C4-2B (cell line): Measurements from ENCODE around the gene RARG.

ENCODE experiments used
- ZFX ChIP-seq: fragments of 450-650 bp; IDR thresholded peaks from 2 replicates; pipeline ENCODE4 v1.6.1; 2017
- TF ChIP-seq, protein P1 (sequence below): fragments of 450-650 bp; conservative IDR thresholded peaks from 2 replicates; pipeline ENCODE4 v1.5.1; 2017; ENCODE audit warnings: mild to moderate bottlenecking

DNA sequence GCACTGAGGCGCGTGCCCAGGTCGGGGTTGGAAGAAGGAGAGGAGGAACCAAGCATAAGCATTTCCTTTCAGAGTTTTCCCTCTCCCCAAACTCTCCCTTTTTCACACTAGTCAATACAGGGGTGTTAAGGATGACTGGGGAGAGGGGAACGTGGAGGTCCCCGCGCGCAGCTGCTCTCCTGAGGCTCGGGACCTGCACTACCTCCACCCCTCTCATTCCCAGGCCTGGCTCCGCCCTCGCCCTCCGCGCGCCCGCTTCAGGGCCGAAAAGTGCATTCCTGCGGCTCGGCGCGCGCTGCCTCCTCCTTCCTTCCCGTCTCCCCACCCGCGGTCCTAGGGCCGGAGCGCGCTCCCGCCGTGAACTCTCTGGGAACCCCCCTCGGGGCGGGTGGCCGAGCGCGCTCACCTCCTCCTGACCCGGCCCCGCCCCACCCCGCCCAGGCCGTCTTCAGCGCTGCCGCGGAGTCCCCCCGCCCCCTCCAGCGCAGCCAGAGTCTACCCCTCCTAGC lies 11.3 kb downstream of the RARG start:
- TF ChIP-seq, protein P1, sequence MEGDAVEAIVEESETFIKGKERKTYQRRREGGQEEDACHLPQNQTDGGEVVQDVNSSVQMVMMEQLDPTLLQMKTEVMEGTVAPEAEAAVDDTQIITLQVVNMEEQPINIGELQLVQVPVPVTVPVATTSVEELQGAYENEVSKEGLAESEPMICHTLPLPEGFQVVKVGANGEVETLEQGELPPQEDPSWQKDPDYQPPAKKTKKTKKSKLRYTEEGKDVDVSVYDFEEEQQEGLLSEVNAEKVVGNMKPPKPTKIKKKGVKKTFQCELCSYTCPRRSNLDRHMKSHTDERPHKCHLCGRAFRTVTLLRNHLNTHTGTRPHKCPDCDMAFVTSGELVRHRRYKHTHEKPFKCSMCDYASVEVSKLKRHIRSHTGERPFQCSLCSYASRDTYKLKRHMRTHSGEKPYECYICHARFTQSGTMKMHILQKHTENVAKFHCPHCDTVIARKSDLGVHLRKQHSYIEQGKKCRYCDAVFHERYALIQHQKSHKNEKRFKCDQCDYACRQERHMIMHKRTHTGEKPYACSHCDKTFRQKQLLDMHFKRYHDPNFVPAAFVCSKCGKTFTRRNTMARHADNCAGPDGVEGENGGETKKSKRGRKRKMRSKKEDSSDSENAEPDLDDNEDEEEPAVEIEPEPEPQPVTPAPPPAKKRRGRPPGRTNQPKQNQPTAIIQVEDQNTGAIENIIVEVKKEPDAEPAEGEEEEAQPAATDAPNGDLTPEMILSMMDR, result no peak
- no peak; the same call in 1 of the 2 replicates for TF ChIP-seq ZFX
